Measurements from ENCODE around the gene CPE. TPM values are rescaled to one million over a fixed set of nuclear protein-coding genes. Genes with fewer than 3 reads are reported as not detected.

Gene CPE
- total RNA-seq, 1 donor, result 6.9 TPM

DNA sequence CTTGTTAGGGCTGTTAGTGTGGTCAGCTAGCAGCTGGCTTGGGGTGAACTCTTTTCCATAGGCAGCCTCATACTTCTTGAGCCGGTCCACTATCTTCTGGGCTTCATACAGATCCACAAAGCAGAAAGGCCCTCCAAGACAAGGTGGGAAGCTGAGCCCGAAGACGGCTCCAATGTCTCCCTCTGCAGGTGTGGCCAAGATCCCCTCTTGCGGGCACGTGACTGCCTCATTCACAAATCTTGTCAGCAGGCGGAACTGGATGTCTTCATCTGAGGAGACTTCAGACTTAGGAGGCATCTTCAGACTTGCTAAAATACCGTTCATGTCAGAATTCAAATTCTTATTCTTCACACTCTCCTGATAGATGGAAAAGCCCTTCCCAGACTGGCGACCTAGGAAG lies 25.3 kb downstream of the CPE start:
- Histone ChIP-seq H3K9me3 (ENCODE audit: low read depth, low read length) (no peaks in the 10 kb centered on the region), H3K27me3 (ENCODE audit: insufficient read depth, low read length) (no peaks in the 10 kb centered on the region), H3K36me3 (ENCODE audit: insufficient read depth, low read length) (no peaks in the 10 kb centered on the region), H3K4me1 (ENCODE audit: insufficient read depth, low read length) (no peaks in the 10 kb centered on the region), H3K79me2 (ENCODE audit: insufficient read depth, low read length) (no peaks in the 10 kb centered on the region), H3K4me2 (ENCODE audit: insufficient read depth, low read length) (no peak overlapping the region), H4K20me1 (ENCODE audit: insufficient read depth, low read length) (no peaks in the 10 kb centered on the region), H3K4me3 (ENCODE audit: insufficient read depth, low read length) (no peak overlapping the region), H2AFZ (ENCODE audit: low read length) (no peak overlapping the region), H3K27ac (ENCODE audit: low read depth, low read length) (no peak overlapping the region)
- TF ChIP-seq, protein P1, sequence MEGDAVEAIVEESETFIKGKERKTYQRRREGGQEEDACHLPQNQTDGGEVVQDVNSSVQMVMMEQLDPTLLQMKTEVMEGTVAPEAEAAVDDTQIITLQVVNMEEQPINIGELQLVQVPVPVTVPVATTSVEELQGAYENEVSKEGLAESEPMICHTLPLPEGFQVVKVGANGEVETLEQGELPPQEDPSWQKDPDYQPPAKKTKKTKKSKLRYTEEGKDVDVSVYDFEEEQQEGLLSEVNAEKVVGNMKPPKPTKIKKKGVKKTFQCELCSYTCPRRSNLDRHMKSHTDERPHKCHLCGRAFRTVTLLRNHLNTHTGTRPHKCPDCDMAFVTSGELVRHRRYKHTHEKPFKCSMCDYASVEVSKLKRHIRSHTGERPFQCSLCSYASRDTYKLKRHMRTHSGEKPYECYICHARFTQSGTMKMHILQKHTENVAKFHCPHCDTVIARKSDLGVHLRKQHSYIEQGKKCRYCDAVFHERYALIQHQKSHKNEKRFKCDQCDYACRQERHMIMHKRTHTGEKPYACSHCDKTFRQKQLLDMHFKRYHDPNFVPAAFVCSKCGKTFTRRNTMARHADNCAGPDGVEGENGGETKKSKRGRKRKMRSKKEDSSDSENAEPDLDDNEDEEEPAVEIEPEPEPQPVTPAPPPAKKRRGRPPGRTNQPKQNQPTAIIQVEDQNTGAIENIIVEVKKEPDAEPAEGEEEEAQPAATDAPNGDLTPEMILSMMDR (IDR thresholded peaks at IDR 0.05; ENCODE audit: extremely low read depth, low read depth, low read length), result no peak
- no peak for DNase-seq (ENCODE audit: insufficient read length, low spot score, missing footprints)

DNA sequence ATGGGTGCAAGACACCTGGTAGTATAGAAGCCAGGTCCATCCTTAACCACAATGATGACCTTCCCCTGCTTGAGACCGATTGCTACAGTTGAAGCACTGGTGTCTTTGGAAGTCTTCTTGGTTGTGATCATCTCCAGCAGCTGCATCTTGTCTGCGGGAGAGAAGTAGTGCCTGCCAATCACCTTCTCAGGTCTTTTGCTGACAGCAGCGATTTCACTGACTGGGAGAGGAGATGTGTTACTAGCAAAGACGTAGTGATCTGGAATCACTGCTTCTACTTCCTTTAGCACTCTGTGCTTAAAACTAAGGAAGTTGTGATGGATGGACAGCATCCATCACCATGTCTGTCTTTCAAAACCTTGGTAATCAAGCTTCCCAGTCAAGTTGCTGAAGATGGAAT lies 25.9 kb downstream of the CPE start:
- Histone ChIP-seq H3K79me2 (ENCODE audit: insufficient read depth, low read length) (no peaks in the 10 kb centered on the region), H3K27ac (ENCODE audit: low read depth, low read length) (no peak overlapping the region), H2AFZ (ENCODE audit: low read length) (no peak overlapping the region), H3K4me3 (ENCODE audit: insufficient read depth, low read length) (no peak overlapping the region), H3K4me1 (ENCODE audit: insufficient read depth, low read length) (no peaks in the 10 kb centered on the region), H3K9me3 (ENCODE audit: low read depth, low read length) (no peaks in the 10 kb centered on the region), H4K20me1 (ENCODE audit: insufficient read depth, low read length) (no peaks in the 10 kb centered on the region), H3K4me2 (ENCODE audit: insufficient read depth, low read length) (no peak overlapping the region), H3K36me3 (ENCODE audit: insufficient read depth, low read length) (no peaks in the 10 kb centered on the region), H3K27me3 (ENCODE audit: insufficient read depth, low read length) (no peaks in the 10 kb centered on the region)
- TF ChIP-seq, protein P1 (IDR thresholded peaks at IDR 0.05; ENCODE audit: extremely low read depth, low read depth, low read length), result no peak
- DNase-seq (ENCODE audit: insufficient read length, low spot score, missing footprints), result no peak

GRCh38 chr4:165410214-165410613 lies 31.4 kb downstream of the CPE start:
- TF ChIP-seq, protein P1 (IDR thresholded peaks at IDR 0.05; ENCODE audit: extremely low read depth, low read depth, low read length), result no peak
- no peaks in the 10 kb centered on the region for H3K27me3 ChIP-seq (ENCODE audit: insufficient read depth, low read length)
- H3K79me2 ChIP-seq (ENCODE audit: insufficient read depth, low read length), result no peaks in the 10 kb centered on the region
- H4K20me1 ChIP-seq (ENCODE audit: insufficient read depth, low read length), result no peaks in the 10 kb centered on the region
- H3K27ac ChIP-seq (ENCODE audit: low read depth, low read length), result no peak overlapping the region
- no peaks in the 10 kb centered on the region for H3K4me1 ChIP-seq (ENCODE audit: insufficient read depth, low read length)
- no peak for DNase-seq (ENCODE audit: insufficient read length, low spot score, missing footprints)
- no peak overlapping the region for H3K4me3 ChIP-seq (ENCODE audit: insufficient read depth, low read length)
- H3K36me3 ChIP-seq (ENCODE audit: insufficient read depth, low read length), result no peaks in the 10 kb centered on the region
- H3K4me2 ChIP-seq (ENCODE audit: insufficient read depth, low read length), result no peak overlapping the region
- H3K9me3 ChIP-seq (ENCODE audit: low read depth, low read length), result no peaks in the 10 kb centered on the region
- no peak overlapping the region for H2AFZ ChIP-seq (ENCODE audit: low read length)

DNA sequence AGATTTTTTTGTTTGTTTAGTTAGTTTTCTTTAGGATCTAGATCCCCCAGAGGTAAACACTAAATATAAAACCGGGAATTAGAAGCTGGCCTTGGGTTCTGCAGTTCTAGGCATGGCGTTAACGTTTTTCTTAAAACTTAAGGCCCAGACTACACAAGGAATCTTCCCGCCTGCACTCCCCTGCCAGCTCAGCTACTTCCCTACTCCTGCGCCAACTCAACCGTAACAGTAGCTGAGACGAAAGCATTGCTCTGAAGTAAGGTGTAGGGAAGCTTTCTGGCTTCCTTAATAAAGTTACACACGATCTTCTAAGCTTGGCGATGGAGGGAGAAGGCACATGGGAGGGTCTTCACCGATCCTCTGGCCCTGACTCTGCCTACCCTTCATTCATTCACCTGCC lies 37.1 kb downstream of the CPE start:
- Histone ChIP-seq H3K9me3 (ENCODE audit: low read depth, low read length) (no peaks in the 10 kb centered on the region), H3K27me3 (ENCODE audit: insufficient read depth, low read length) (no peaks in the 10 kb centered on the region), H3K4me3 (ENCODE audit: insufficient read depth, low read length) (no peak overlapping the region), H3K36me3 (ENCODE audit: insufficient read depth, low read length) (no peaks in the 10 kb centered on the region), H3K79me2 (ENCODE audit: insufficient read depth, low read length) (no peaks in the 10 kb centered on the region), H3K27ac (ENCODE audit: low read depth, low read length) (no peak overlapping the region), H3K4me1 (ENCODE audit: insufficient read depth, low read length) (no peaks in the 10 kb centered on the region), H2AFZ (ENCODE audit: low read length) (no peak overlapping the region), H4K20me1 (ENCODE audit: insufficient read depth, low read length) (no peaks in the 10 kb centered on the region), H3K4me2 (ENCODE audit: insufficient read depth, low read length) (no peak overlapping the region)
- no peak for DNase-seq (ENCODE audit: insufficient read length, low spot score, missing footprints)
- TF ChIP-seq, protein P1 (IDR thresholded peaks at IDR 0.05; ENCODE audit: extremely low read depth, low read depth, low read length), result no peak

Measured in osteoblast (primary cell).